Epithelial cell of esophagus (primary cell): ENCODE measurements around the gene PXDN.

Source experiments
- DNase-seq: peaks from one replicate; pipeline ENCODE4 v3.0.0; 2010; ENCODE audit warnings: low read depth
- H3K4me3 ChIP-seq: 2 replicates; pipeline ENCODE4 v1.5.1; 2011; ENCODE audit warnings: mild to moderate bottlenecking, low read length, control low read depth
- TF ChIP-seq, protein P1 (sequence below): IDR thresholded peaks from 2 replicates; pipeline ENCODE4 v1.5.1; 2011; ENCODE audit warnings: low read depth, mild to moderate bottlenecking, low read length, control low read depth, inconsistent platforms; ENCODE audit not compliant: insufficient read depth; ENCODE audit errors: missing control alignments

PXDN gene

DNA sequence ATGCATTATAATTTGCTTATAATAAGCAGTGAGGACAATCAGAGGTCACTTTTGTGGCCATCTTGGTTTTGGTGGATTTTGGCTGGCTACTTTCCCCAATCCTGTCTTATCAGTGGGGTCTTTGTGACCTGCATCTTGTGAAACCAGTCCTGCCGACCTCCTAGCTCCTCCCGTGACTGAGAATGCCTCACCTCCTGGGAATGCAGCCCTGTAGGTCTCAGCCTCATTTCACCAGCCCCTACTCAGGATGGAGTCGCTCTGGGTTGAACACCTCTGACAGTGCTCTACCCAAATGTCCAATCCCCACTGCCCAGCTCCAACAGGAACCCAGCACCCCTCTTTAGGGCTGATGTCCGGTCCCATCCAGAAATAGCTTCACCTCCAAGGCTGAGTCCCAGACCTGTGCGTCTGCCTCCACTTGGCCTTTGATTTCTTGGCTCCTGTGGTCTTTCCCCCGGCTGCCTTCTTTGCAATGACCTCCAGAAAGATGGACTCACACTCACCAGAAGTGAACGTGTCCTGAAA, 31.3 kb upstream of the PXDN start:
- TF ChIP-seq, protein P1, sequence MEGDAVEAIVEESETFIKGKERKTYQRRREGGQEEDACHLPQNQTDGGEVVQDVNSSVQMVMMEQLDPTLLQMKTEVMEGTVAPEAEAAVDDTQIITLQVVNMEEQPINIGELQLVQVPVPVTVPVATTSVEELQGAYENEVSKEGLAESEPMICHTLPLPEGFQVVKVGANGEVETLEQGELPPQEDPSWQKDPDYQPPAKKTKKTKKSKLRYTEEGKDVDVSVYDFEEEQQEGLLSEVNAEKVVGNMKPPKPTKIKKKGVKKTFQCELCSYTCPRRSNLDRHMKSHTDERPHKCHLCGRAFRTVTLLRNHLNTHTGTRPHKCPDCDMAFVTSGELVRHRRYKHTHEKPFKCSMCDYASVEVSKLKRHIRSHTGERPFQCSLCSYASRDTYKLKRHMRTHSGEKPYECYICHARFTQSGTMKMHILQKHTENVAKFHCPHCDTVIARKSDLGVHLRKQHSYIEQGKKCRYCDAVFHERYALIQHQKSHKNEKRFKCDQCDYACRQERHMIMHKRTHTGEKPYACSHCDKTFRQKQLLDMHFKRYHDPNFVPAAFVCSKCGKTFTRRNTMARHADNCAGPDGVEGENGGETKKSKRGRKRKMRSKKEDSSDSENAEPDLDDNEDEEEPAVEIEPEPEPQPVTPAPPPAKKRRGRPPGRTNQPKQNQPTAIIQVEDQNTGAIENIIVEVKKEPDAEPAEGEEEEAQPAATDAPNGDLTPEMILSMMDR = no peak
- no peak overlapping the region for H3K4me3 ChIP-seq
- no peak for DNase-seq

DNA sequence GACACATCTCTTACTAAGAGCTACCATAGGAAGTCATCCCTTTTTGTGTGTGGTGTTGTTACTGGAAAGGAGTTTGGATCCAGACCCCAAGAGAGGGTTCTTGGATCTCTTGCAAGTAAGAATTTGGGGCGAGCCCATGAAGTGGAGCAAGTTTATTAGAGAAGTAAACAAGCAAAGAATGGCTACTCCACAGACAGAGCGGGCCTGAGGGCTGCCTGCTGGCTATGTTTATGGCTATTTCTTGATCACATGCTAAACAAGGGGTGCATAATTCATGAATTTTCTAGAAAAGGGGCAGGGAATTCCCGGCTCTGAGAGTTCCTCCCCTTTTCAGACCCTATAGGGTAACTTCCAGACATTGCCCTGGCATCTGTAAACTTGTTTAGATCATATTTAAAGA, 30.6 kb upstream of the PXDN start:
- H3K4me3 ChIP-seq = no peak overlapping the region
- TF ChIP-seq, protein P1 = no peak
- DNase-seq = no peak

DNA sequence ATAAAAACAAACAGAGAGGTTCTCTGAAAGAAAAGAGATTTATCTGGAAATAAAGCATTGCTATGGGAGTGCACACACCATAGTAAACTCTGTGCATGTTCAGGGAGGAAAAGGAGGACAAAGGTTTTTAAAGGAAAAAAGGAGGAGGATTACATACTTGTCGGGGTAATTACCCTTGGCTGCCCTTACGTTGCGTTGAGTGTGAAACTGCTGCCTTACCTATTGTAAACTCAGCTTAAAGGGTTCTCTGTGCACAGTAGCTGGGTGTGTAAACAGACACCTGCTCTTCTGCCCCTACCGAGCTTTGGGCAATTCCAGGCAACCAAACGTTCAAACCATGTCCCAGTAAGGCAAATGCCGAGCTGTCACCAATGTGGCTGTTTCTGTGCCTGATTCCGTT, 29.6 kb upstream of the PXDN start:
- TF ChIP-seq, protein P1 = no peak

DNA sequence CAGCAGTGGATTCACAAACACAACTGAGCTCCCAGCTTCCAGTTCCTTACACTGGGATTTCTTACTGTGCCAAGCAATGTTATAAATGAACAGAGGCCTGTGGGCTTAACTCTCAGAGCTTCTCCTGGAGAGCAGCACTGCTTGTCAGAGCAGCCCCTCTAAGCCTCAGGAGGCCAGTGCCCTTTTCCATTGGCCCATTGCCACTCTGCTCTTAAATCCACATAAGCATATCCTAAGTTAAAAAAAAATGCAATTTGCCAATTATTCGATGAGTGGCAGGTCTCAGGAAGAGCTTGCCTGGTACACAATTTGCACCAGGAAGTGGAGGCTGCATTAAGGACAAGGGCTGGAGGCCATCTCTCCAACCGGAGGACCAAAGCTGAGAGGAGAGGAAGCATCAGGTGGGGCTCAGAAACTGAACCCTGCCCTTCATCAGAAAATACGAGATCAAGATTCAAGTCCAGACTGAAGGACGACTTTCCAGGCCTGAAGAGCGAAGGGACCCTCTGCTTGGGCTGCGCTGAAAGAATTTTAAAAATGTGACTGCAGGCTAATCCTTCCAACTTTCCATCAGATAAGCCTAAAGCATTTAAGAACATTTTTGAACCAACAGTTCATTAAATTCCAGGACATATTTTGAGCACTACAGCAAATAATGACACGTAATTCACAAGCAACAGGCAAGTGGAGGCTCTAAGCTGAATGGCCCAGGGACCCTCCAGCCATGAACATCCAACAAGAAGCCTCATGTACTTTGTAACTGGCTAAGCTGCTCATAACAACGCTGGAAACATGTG, 28.4 kb upstream of the PXDN start:
- H3K4me3 ChIP-seq = no peak overlapping the region
- DNase-seq = no peak
- TF ChIP-seq, protein P1 = no peak

More for the DNA sequence above, 29.6 kb upstream of the PXDN start:
- no peak for DNase-seq
- no peak overlapping the region for H3K4me3 ChIP-seq

DNA sequence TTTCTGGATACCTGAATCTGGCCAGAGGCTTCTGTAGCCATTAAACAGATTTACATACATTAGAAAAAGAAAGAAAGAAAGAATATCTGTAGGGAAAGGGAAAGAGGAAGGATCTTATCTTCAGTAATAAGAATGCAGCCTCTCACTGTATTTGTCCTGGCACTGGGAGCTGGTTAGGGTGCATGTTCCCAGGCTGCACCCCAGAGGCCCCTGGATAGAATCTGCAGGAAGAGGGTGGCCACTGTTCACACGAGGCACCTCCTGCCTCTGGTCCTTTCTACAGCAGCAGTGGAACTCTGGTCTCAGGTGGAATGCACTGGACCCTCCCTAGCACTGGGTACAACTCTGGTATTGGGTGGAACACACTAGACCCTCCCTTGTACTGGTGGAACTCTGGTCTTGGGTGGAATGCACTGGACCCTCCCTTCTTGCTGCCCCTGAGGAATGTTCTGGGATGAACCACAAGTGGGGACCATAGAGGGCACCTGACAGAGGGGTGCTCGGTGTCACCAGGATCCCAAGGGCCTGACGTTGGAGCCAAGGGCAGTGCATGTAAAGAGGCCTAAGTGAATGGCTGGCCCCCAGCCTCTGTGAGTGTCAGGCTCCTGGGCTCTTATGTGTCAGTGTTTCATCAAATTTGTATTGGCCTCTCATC, 27.4 kb upstream of the PXDN start:
- DNase-seq = no peak
- H3K4me3 ChIP-seq = no peak overlapping the region
- TF ChIP-seq, protein P1 = no peak

DNA sequence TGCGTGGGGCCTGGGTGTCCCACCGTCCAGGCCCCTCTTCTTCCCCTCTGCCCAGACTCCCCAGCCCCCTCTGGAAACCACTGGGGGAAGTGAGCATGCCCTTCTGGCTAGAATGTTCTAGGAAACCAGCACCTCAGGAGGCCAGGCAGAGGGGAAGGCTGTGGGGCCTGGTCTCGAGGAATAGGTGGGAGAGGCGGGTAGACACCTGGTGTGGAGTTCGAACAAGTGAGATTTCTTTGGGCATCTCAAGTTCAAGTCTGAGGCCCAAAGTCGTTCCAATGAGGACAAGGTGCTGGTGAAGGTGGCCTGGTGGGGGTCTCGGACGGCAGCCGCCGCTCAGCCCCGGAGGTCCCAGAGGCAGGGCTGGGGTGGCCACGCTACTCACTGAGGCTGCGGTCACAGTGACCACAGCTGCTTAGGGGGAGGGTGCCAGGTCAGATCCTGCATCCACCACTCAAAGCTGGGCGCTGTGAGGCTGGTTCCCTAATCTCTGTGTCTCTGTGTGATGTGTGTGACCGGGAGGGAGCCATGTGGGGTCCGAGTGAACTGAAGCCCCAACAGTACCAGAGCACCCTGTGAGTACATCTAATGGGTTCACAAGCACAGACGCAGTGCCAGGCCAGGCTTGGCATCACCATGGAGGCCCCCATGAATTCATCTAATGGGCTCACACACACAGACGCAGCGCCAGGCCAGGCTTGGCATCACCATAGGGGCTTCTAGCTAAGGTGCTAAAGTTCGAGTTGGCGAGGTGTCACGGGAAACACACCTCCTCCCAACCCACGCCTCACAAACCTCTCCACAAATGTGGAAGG, 26.5 kb upstream of the PXDN start:
- no peak overlapping the region for H3K4me3 ChIP-seq
- TF ChIP-seq, protein P1 = no peak
- no peak for DNase-seq
